ENCODE results near the gene ZNF80.

GRCh38 chr3:114205541-114205940 is 31.8 kb downstream of the ZNF80 start:
- TF ChIP-seq EZH2 (IDR thresholded peaks at IDR 0.05) (no peak), EZH2phosphoT487 (IDR thresholded peaks at IDR 0.05) (no peak)
- TF ChIP-seq, protein P1, sequence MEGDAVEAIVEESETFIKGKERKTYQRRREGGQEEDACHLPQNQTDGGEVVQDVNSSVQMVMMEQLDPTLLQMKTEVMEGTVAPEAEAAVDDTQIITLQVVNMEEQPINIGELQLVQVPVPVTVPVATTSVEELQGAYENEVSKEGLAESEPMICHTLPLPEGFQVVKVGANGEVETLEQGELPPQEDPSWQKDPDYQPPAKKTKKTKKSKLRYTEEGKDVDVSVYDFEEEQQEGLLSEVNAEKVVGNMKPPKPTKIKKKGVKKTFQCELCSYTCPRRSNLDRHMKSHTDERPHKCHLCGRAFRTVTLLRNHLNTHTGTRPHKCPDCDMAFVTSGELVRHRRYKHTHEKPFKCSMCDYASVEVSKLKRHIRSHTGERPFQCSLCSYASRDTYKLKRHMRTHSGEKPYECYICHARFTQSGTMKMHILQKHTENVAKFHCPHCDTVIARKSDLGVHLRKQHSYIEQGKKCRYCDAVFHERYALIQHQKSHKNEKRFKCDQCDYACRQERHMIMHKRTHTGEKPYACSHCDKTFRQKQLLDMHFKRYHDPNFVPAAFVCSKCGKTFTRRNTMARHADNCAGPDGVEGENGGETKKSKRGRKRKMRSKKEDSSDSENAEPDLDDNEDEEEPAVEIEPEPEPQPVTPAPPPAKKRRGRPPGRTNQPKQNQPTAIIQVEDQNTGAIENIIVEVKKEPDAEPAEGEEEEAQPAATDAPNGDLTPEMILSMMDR (IDR thresholded peaks at IDR 0.05), result no peak

Data from neural progenitor cell (in vitro differentiated cells).